CD14-positive monocyte (primary cell): ENCODE measurements around the gene INO80E. TPM values are rescaled to one million over a fixed set of nuclear protein-coding genes. Genes with fewer than 3 reads are reported as not detected.
A peak's percentile ranks its signal among the peaks of the same experiment; 100 is the strongest.

Experiments
- DNase-seq, 3 donors: peaks; one replicate each; pipeline ENCODE4 v3.0.0-alpha.2; 2011 to 2022
- H2AFZ ChIP-seq: 2 replicates; pipeline ENCODE4 v1.6.0; 2012; ENCODE audit warnings: mild to moderate bottlenecking, low read depth, low read length, inconsistent platforms; ENCODE audit not compliant: insufficient read depth, poor library complexity, severe bottlenecking
- H3K27ac ChIP-seq, 2 donors: 1 replicate in 1 of 2; 2 replicates in 1 of 2; pipeline ENCODE4 v1.5.1; 2012 to 2013; ENCODE audit warnings: low read length in 2 of 2, control low read depth in 1 of 2, inconsistent platforms in 1 of 2, low read depth in 1 of 2, mild to moderate bottlenecking in 1 of 2
- H3K27me3 ChIP-seq, 2 donors: one replicate each; pipeline versions ENCODE4 v1.6.0 to v1.6.1; 2011 to 2013; ENCODE audit warnings: low read length in 2 of 2; ENCODE audit not compliant: control insufficient read depth in 2 of 2, insufficient read depth in 2 of 2
- H3K36me3 ChIP-seq, 2 donors: replicated peaks in 1 of 2; 1 replicate in 1 of 2; 2 replicates in 1 of 2; pipeline versions ENCODE4 v1.5.1 to v1.6.1; 2012 to 2013; ENCODE audit warnings: low read length in 2 of 2, control low read depth in 1 of 2, inconsistent platforms in 1 of 2, mild to moderate bottlenecking in 1 of 2; ENCODE audit not compliant: insufficient read depth in 2 of 2, control insufficient read depth in 1 of 2
- H3K4me1 ChIP-seq, 2 donors: 1 replicate in 1 of 2; 2 replicates in 1 of 2; pipeline versions ENCODE4 v1.5.1 to v1.6.1; 2012 to 2013; ENCODE audit warnings: low read length in 2 of 2, control low read depth in 1 of 2, inconsistent platforms in 1 of 2, mild to moderate bottlenecking in 1 of 2, moderate library complexity in 1 of 2; ENCODE audit not compliant: insufficient read depth in 2 of 2, control insufficient read depth in 1 of 2
- H3K4me2 ChIP-seq: replicated peaks from 2 replicates; pipeline ENCODE3; 2012; ENCODE audit warnings: low read length, moderate library complexity, mild to moderate bottlenecking; ENCODE audit not compliant: poor library complexity, severe bottlenecking; ENCODE audit errors: extremely low read depth
- H3K4me3 ChIP-seq, 3 experiments: fragments of 200-600 bp in 1 of 3; sonication (generic) in 1 of 3; replicated peaks in 1 of 3; 1 replicate in 2 of 3; 2 replicates in 1 of 3; pipeline ENCODE4 v1.5.1; 2011 to 2013; ENCODE audit warnings: low read length in 3 of 3, mild to moderate bottlenecking in 3 of 3, control low read depth in 2 of 3, low read depth in 2 of 3, inconsistent platforms in 1 of 3, moderate library complexity in 1 of 3
- H3K79me2 ChIP-seq: 2 replicates; pipeline ENCODE4 v1.6.0; 2012; ENCODE audit warnings: mild to moderate bottlenecking, control low read depth, inconsistent platforms, low read length, moderate library complexity; ENCODE audit not compliant: insufficient read depth
- H3K9ac ChIP-seq: 2 replicates; pipeline ENCODE4 v1.6.0; 2017; ENCODE audit warnings: low read length, mild to moderate bottlenecking; ENCODE audit not compliant: insufficient read depth, poor library complexity, severe bottlenecking
- H3K9me3 ChIP-seq, 2 donors: replicated peaks in 1 of 2; 1 replicate in 1 of 2; 2 replicates in 1 of 2; pipeline versions ENCODE4 v1.5.1 to v1.6.1; 2012 to 2013; ENCODE audit warnings: low read length in 2 of 2, control low read depth in 1 of 2; ENCODE audit not compliant: control insufficient read depth in 1 of 2, insufficient read depth in 1 of 2
- H4K20me1 ChIP-seq: 2 replicates; pipeline ENCODE4 v1.6.0; 2012; ENCODE audit warnings: mild to moderate bottlenecking, low read length, control low read depth, moderate library complexity; ENCODE audit not compliant: insufficient read depth
- H3K27ac Mint-ChIP-seq, 7 donors: one replicate each; pipeline ENCODE4 v1.8.0; 2020; ENCODE audit warnings: mild to moderate bottlenecking in 7 of 7, mixed read lengths in 7 of 7, moderate library complexity in 6 of 7, inconsistent platforms in 2 of 7
- H3K27me3 Mint-ChIP-seq, 3 donors: one replicate each; pipeline ENCODE4 v1.8.0; 2021 to 2022; ENCODE audit warnings: low read depth in 3 of 3, mild to moderate bottlenecking in 3 of 3, mixed read lengths in 3 of 3, moderate library complexity in 3 of 3, inconsistent platforms in 1 of 3
- H3K36me3 Mint-ChIP-seq, 2 donors: one replicate each; pipeline ENCODE4 v1.8.0; 2020; ENCODE audit warnings: mixed read lengths in 2 of 2, inconsistent platforms in 1 of 2, mild to moderate bottlenecking in 1 of 2
- H3K4me1 Mint-ChIP-seq: one replicate; pipeline ENCODE4 v1.8.0; 2020; ENCODE audit warnings: mild to moderate bottlenecking, mixed read lengths
- H3K4me3 Mint-ChIP-seq, 2 donors: one replicate each; pipeline ENCODE4 v1.8.0; 2020; ENCODE audit warnings: mild to moderate bottlenecking in 2 of 2, mixed read lengths in 2 of 2, moderate library complexity in 1 of 2
- H3K9me3 Mint-ChIP-seq, 7 donors: one replicate each; pipeline ENCODE4 v1.8.0; 2020 to 2022; ENCODE audit warnings: mixed read lengths in 7 of 7, mild to moderate bottlenecking in 6 of 7, moderate library complexity in 6 of 7, inconsistent platforms in 2 of 7
- CTCF ChIP-seq: fragments of 200-600 bp; IDR thresholded peaks from one replicate; pipeline ENCODE4 v1.8.0; 2022; ENCODE audit warnings: antibody characterized with exemption, mild to moderate bottlenecking
- WGBS: methylation state at CpG from one replicate; pipeline ENCODE4 v1.1.5; 2013; ENCODE audit warnings: missing lambda C conversion rate; ENCODE audit not compliant: insufficient coverage; 5-methylcytosine and 5-hydroxymethylcytosine counted together
- intact Hi-C, 2 donors: fragments of 100-400 bp; cut with micrococcal nuclease; formaldehyde crosslinking; loops; one replicate each; pipeline versions ENCODE4 v1.15.0 to v1.15.1; 2023
- polyA plus RNA-seq, 3 donors: library from polyadenylated mRNA; depleted of rRNA in 1 of 3; unstranded in 2 of 3; stranded (reverse) in 1 of 3; fragments of 300-500 nt in 2 of 3; fragments of >200 nt in 1 of 3; fragmentation: Illumina TruSeq in 2 of 3; gene quantifications; 1 replicate in 2 of 3; 2 replicates in 1 of 3; pipeline ENCODE4 v1.2.3, GENCODE V29; 2012 to 2021

INO80E gene
- polyA plus RNA-seq, 3 donors: 2.8 to 57.6 (median 3.5) TPM

DNA sequence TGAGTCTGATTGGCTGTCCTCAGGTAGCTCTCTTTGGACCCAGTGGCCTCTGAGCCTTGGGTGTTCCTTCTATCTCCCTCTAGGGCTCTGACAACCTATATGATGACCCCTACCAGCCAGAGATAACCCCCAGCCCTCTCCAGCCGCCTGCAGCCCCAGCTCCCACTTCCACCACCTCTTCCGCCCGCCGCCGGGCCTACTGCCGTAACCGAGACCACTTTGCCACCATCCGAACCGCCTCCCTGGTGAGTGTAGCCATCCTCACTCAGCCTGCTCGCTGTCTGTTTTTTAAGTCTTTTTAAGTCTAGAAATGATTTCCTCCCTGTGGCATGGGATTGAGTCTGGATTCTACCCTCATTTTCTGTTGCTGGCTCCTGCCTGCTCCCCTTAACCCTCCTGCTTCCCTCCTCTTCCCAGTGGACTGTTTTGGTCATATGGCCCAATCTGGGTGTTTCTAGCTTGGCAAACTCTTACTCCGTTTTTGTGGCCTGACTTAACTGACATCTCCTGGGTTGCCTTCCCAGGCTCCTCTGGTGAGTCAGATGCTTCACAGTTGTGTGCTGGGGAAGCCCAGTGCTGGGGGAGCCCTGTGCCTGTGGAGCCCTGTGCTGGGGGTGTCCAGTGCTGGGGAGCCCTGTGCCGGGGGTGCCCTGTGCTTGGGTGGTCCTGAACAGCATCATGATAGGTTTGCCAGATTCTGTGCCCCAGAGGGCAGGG lies 12.5 kb upstream of the INO80E start:
- Mint-ChIP-seq H3K27ac (peak overlapping the region in 1 of 7 donors; percentile 45), H3K4me3 (no peak overlapping the region), H3K27me3 (peaks cover 0 to 2% (median 0%) of the 10 kb centered on the region in 3 donors), H3K36me3 (peaks cover 87 to 94% of the 10 kb centered on the region in 2 donors), H3K4me1 (no peaks in the 10 kb centered on the region), H3K9me3 (peaks cover 0 to 2% (median 0%) of the 10 kb centered on the region in 7 donors)
- Histone ChIP-seq H3K79me2 (no peaks in the 10 kb centered on the region), H3K4me2 (no peak overlapping the region), H3K27ac (no peak overlapping the region), H3K9ac (no peak overlapping the region), H2AFZ (no peak overlapping the region), H4K20me1 (peaks cover 19% of the 10 kb centered on the region), H3K36me3 (peaks cover 100% of the 10 kb centered on the region in 2 donors), H3K4me3 (no peak overlapping the region), H3K4me1 (no peaks in the 10 kb centered on the region), H3K27me3 (no peaks in the 10 kb centered on the region), H3K9me3 (no peaks in the 10 kb centered on the region)
- WGBS: 89% methylated on average over 5 of the region's 12 CpGs
- intact Hi-C loops: no loop called here
- TF ChIP-seq CTCF: no peak
- no peak for DNase-seq

DNA sequence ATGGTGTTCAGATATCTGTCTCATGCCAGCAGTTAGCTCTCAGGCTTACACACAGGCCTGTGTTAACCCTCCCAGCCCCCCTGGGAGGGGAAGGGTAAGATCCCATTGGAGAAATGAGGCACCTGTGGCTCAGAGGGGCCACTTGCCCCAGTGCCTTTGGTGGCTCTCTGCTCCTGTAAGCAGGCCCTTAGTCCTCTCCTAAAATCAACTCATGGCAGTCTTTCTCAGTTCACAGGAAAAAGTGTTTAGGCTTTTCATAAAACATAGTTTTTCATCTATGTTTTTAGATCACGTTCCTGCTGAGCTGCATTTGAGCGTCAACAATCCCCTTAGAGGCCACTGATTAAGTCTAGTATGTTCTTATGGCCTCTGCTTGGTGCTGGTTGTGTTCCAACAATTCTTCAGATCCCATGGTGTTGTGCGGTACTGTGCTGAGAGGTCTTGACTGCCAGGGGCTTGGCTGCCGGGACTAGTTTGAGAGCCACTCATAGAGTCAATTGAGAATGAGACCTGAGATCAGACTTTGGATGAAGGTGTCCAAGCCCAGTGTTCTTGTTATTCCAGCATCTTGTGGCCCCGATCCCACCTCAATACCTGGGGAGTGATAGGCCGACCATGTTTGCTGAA lies 11.8 kb upstream of the INO80E start:
- Mint-ChIP-seq H3K4me3 (no peak overlapping the region), H3K27me3 (peaks cover 0 to 2% (median 0%) of the 10 kb centered on the region in 3 donors), H3K9me3 (peaks cover 0 to 2% (median 0%) of the 10 kb centered on the region in 7 donors), H3K4me1 (no peaks in the 10 kb centered on the region), H3K27ac (no peak overlapping the region), H3K36me3 (peaks cover 86 to 94% of the 10 kb centered on the region in 2 donors)
- no peak overlapping the region for H2AFZ ChIP-seq
- no peaks in the 10 kb centered on the region for H3K4me1 ChIP-seq
- H4K20me1 ChIP-seq: peaks cover 17% of the 10 kb centered on the region
- WGBS: 71% methylated on average over 4 of the region's 6 CpGs
- H3K79me2 ChIP-seq: no peaks in the 10 kb centered on the region
- no peak for DNase-seq
- H3K27ac ChIP-seq: no peak overlapping the region
- no peak overlapping the region for H3K4me2 ChIP-seq
- no peak for TF ChIP-seq CTCF
- no peak overlapping the region for H3K9ac ChIP-seq
- no peak overlapping the region for H3K4me3 ChIP-seq
- H3K27me3 ChIP-seq: no peaks in the 10 kb centered on the region
- H3K9me3 ChIP-seq: no peaks in the 10 kb centered on the region
- peaks cover 98 to 100% of the 10 kb centered on the region in 2 donors for H3K36me3 ChIP-seq
- intact Hi-C loops: no loop called here
